Measurements from ENCODE around the gene ZNF780B. TPM values are rescaled to one million over a fixed set of nuclear protein-coding genes. Genes with fewer than 3 reads are reported as not detected.

The ZNF780B gene
- total RNA-seq, 1 donor from 2014 or later, result 42.3 TPM

Other genes starting within 250 kb of the ZNF780B start
- 54.0 to 60.2 TPM (median 54.7 TPM) in 3 replicates for gene DYRK1B, start 222.1 kb downstream of the ZNF780B start, total RNA-seq
- 273 to 278 TPM (median 274 TPM) in 3 replicates for gene FBL, start 209.9 kb downstream of the ZNF780B start, total RNA-seq
- 1.7 to 2.5 TPM (median 2.3 TPM) in 3 replicates for gene FCGBP, start 121.6 kb downstream of the ZNF780B start, total RNA-seq
- gene PSMC4, start 85.1 kb downstream of the ZNF780B start, total RNA-seq, result 81.3 to 85.8 TPM (median 83.2 TPM) in 3 replicates
- gene ZNF546, start 59.2 kb downstream of the ZNF780B start, total RNA-seq, result 6.8 to 9.8 TPM (median 8.7 TPM) in 3 replicates
- 14.6 to 17.3 TPM (median 17.0 TPM) in 3 replicates for gene ZNF780A, start 34.7 kb upstream of the ZNF780B start, total RNA-seq
- gene MAP3K10, start 135.2 kb upstream of the ZNF780B start, total RNA-seq, result 30.7 to 32.7 TPM (median 31.4 TPM) in 3 replicates
- not detected in 3 replicates for gene TTC9B, start 162.2 kb upstream of the ZNF780B start, total RNA-seq
- gene CCNP, start 170.5 kb upstream of the ZNF780B start, total RNA-seq, result 0.98 to 1.8 TPM (median 1.0 TPM) in 3 replicates
- gene AKT2, start 229.1 kb upstream of the ZNF780B start, total RNA-seq, result 192 to 200 TPM (median 194 TPM) in 3 replicates

Measured in mesothelial cell of epicardium (in vitro differentiated cells).